Measurements from ENCODE around the gene EML6.

Gene EML6

DNA sequence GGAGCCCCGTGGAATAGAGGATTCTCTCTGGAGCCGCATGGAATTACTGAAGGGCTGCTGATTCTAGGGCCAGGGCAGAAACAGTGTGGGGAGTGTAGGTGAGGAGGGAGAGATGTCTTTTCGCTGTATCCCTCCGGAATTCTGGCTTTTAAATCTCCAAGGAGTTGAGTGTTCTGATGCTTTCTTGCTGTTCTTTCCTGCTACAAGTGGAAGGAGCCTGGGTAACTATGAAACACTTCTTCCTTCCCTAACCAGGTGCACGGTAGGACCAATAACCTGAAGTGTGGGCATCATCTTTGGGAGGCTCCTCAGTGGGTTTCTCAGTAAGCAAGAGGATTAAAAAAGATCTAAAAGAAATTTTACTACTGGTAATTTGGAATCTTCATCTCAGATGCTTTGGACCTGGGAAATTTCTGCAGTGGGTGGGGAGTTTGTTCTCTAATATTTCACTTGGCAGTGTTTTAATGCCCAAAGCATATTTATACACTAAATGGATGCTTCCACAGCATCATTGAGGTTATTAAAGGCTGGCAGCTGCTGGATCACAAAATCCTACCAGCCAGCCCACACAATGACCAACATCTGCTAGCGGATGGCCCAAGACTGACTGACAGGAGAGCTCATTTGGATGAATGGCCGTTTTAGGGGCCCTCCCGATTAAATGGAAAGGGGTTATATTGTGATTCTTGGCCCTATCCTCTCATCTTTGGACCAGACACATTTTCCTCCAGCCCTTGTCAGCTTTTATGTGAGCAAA lies 2.1 kb downstream of the EML6 start:
- H3K9me3 ChIP-seq (ENCODE audit: control insufficient read depth, low read length) = no peaks in the 10 kb centered on the region
- 25 to 26% methylated on average over 3 to 7 of the region's 8 CpGs for WGBS, 2 experiments (ENCODE audit: insufficient coverage in 2 of 2)
- peaks cover 5% of the 10 kb centered on the region for H3K4me1 ChIP-seq (ENCODE audit: control insufficient read depth, insufficient read depth, low read length, poor library complexity, severe bottlenecking)
- H3K4me3 ChIP-seq (ENCODE audit: extremely low read depth, insufficient read depth, low read length, poor library complexity, severe bottlenecking) = peak overlapping the region; percentile 71
- no peak overlapping the region for H3K27ac ChIP-seq (ENCODE audit: low read depth, low read length, severe bottlenecking)
- H3K36me3 ChIP-seq (ENCODE audit: control insufficient read depth, insufficient read depth, low read length) = no peaks in the 10 kb centered on the region

DNA sequence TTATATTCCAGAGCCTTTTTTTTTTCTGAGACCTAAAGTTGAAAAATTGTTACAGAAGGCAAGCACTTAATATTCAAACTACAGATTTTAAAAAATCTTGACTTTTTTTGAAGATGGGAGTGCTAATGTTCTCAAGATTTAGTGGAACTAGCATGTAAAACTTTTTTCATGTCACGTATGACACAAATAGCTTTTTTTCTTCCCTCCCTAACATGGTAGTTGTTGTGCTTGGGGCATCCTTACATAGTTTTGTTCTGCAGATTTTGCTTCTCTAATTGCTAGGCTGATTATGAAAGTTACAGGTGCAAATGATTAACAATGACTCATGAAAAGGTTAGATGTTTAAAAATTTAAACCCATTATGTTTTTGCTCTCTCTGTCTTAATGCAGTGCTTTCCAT lies 3.0 kb downstream of the EML6 start:
- no CpG with 5 or more reads among the region's 1 CpG for WGBS, 2 experiments (ENCODE audit: insufficient coverage in 2 of 2)
- Histone ChIP-seq H3K9me3 (ENCODE audit: control insufficient read depth, low read length) (no peaks in the 10 kb centered on the region), H3K36me3 (ENCODE audit: control insufficient read depth, insufficient read depth, low read length) (no peaks in the 10 kb centered on the region), H3K4me3 (ENCODE audit: extremely low read depth, insufficient read depth, low read length, poor library complexity, severe bottlenecking) (no peak overlapping the region), H3K27ac (ENCODE audit: low read depth, low read length, severe bottlenecking) (no peak overlapping the region), H3K4me1 (ENCODE audit: control insufficient read depth, insufficient read depth, low read length, poor library complexity, severe bottlenecking) (peaks cover 5% of the 10 kb centered on the region)

DNA sequence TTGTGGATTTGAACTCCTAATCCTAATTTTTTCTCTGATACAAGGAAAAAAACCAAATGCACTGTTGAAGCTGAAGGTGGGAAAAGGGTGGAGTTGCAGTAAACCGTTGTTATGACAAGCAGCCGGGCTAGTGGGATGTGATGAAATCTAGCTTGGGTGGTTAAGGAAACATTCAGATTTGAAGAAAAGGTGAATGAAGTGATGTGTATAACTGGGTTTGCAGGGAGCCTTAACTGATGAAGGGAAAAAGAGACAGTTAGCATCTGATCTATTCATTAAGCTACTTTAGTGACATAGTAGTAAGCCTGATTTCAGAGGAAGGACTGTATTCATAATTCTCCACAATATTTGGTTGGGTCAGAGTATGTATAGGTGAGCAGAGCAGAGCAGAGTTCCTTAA lies 3.5 kb downstream of the EML6 start:
- H3K4me1 ChIP-seq (ENCODE audit: control insufficient read depth, insufficient read depth, low read length, poor library complexity, severe bottlenecking) = peaks cover 5% of the 10 kb centered on the region
- no peaks in the 10 kb centered on the region for H3K9me3 ChIP-seq (ENCODE audit: control insufficient read depth, low read length)
- no peak overlapping the region for H3K27ac ChIP-seq (ENCODE audit: low read depth, low read length, severe bottlenecking)
- 64 to 82% methylated on average over 2 of the region's 2 CpGs for WGBS, 2 experiments (ENCODE audit: insufficient coverage in 2 of 2)
- no peaks in the 10 kb centered on the region for H3K36me3 ChIP-seq (ENCODE audit: control insufficient read depth, insufficient read depth, low read length)
- no peak overlapping the region for H3K4me3 ChIP-seq (ENCODE audit: extremely low read depth, insufficient read depth, low read length, poor library complexity, severe bottlenecking)

DNA sequence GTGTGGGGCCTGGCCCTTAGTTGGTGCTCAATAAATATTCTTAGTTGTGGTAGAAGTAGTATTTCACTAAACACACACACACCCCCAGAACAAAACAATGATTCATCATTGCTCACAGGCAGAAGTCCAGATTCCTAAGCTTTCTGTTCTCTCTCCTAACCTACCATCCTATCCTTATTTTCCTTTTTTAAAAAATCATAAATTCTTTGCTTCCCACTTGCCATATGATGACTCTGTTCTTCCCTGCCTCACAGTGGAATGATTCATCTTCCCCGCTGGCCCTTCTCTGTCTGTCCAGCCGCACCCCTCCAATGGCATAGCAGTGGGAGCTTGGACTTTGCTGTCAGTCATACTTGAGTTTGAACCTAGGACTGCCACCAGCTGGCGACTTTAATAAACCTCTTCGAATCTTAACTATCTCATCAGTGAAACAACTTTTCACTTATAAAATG lies 5.2 kb downstream of the EML6 start:
- WGBS, 2 experiments (ENCODE audit: insufficient coverage in 2 of 2) = 83 to 87% methylated on average over 2 of the region's 4 CpGs
- Histone ChIP-seq H3K36me3 (ENCODE audit: control insufficient read depth, insufficient read depth, low read length) (no peaks in the 10 kb centered on the region), H3K27ac (ENCODE audit: low read depth, low read length, severe bottlenecking) (no peak overlapping the region), H3K4me1 (ENCODE audit: control insufficient read depth, insufficient read depth, low read length, poor library complexity, severe bottlenecking) (peaks cover 5% of the 10 kb centered on the region), H3K9me3 (ENCODE audit: control insufficient read depth, low read length) (no peaks in the 10 kb centered on the region), H3K4me3 (ENCODE audit: extremely low read depth, insufficient read depth, low read length, poor library complexity, severe bottlenecking) (no peak overlapping the region)

DNA sequence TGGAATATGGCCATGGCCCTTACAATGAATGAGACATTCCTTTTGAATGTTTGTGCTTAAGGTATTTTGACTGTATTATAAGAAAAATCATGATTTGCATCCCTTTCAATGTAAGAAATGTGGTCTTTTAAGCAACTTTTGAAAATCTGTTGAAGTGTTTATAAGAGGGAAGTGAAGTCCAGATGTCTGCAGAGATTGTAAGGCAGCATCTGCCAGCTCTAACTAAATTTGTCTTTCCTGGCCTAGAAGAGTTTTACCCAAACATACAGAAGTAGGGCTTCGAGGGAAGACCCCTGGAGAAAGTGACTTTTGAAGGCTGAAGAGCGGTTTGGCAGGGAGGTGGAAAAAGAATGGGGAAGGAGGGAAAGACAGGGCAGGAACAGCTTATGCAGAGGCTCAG lies 12.2 kb downstream of the EML6 start:
- Histone ChIP-seq H3K4me3 (ENCODE audit: extremely low read depth, insufficient read depth, low read length, poor library complexity, severe bottlenecking) (no peak overlapping the region), H3K9me3 (ENCODE audit: control insufficient read depth, low read length) (no peaks in the 10 kb centered on the region), H3K27ac (ENCODE audit: low read depth, low read length, severe bottlenecking) (no peak overlapping the region), H3K4me1 (ENCODE audit: control insufficient read depth, insufficient read depth, low read length, poor library complexity, severe bottlenecking) (no peaks in the 10 kb centered on the region), H3K36me3 (ENCODE audit: control insufficient read depth, insufficient read depth, low read length) (no peaks in the 10 kb centered on the region)
- WGBS, 2 experiments (ENCODE audit: insufficient coverage in 2 of 2) = 93 to 100% methylated on average over 1 of the region's 2 CpGs

DNA sequence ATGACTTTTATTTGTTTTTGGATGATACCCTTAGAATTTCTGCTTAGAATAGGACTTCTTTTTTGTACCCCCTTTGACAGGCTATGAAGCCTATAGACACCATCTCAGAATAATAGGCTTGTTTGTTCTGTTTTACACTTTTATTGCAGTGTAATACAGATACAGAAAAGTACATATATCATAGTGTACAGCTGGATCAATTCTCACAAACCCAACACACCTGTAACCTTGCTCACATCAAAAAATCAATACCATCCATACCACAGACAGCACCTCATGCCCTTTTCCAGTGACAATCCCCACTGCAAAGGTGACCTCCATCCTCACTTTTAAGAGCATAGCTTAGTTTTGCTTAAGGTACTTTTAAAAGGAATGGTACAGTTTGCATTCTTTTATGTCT lies 14.8 kb downstream of the EML6 start:
- no peaks in the 10 kb centered on the region for H3K4me1 ChIP-seq (ENCODE audit: control insufficient read depth, insufficient read depth, low read length, poor library complexity, severe bottlenecking)
- H3K9me3 ChIP-seq (ENCODE audit: control insufficient read depth, low read length) = no peaks in the 10 kb centered on the region
- H3K36me3 ChIP-seq (ENCODE audit: control insufficient read depth, insufficient read depth, low read length) = no peaks in the 10 kb centered on the region
- no peak overlapping the region for H3K27ac ChIP-seq (ENCODE audit: low read depth, low read length, severe bottlenecking)
- H3K4me3 ChIP-seq (ENCODE audit: extremely low read depth, insufficient read depth, low read length, poor library complexity, severe bottlenecking) = no peak overlapping the region

DNA sequence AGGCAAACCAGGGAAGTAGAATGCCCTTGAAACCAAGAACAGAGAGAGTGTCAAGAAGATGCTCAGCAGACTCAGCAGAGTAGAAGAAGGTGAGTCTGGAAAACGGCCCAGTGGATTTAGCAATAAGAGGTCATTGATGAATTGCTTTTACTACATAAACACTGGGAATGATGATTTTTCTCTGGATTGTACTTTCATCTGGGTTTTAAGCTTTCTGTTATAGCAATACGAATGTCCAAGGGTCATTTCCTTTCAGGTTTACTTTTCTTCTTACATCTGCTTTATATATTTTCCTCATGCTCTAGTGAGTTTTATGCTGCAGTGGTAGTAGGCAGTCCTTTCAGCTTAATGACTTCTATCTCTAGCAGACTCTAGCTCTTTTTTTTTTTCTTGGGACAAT lies 16.9 kb downstream of the EML6 start:
- WGBS, 2 experiments (ENCODE audit: insufficient coverage in 2 of 2) = 86 to 100% methylated on average over 1 of the region's 2 CpGs
- no peak overlapping the region for H3K27ac ChIP-seq (ENCODE audit: low read depth, low read length, severe bottlenecking)
- H3K4me1 ChIP-seq (ENCODE audit: control insufficient read depth, insufficient read depth, low read length, poor library complexity, severe bottlenecking) = no peaks in the 10 kb centered on the region

DNA sequence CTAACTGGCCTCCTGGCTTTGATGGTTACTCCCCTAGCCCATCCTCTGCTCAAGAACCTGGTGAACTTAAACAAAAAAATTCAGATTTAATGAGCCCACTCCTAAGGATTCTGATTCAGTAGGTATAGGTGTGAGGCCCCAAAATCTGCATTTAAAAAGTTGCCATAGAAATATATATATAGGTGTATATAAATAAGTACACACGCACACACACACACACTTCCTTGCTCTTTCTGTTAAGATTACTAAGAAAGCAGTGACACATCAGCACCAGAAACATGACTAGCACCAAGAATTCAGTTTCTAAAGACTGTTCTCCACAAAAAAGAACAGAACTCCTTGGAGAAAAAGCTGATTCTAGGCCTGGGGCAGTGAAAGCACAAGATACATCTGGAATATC lies 17.8 kb downstream of the EML6 start:
- no peak overlapping the region for H3K27ac ChIP-seq (ENCODE audit: low read depth, low read length, severe bottlenecking)
- no peaks in the 10 kb centered on the region for H3K36me3 ChIP-seq (ENCODE audit: control insufficient read depth, insufficient read depth, low read length)
- no peak overlapping the region for H3K4me3 ChIP-seq (ENCODE audit: extremely low read depth, insufficient read depth, low read length, poor library complexity, severe bottlenecking)
- no CpG with 5 or more reads among the region's 1 CpG for WGBS, 2 experiments (ENCODE audit: insufficient coverage in 2 of 2)
- no peaks in the 10 kb centered on the region for H3K4me1 ChIP-seq (ENCODE audit: control insufficient read depth, insufficient read depth, low read length, poor library complexity, severe bottlenecking)
- H3K9me3 ChIP-seq (ENCODE audit: control insufficient read depth, low read length) = no peaks in the 10 kb centered on the region

More for the DNA sequence above, 16.9 kb downstream of the EML6 start:
- H3K36me3 ChIP-seq (ENCODE audit: control insufficient read depth, insufficient read depth, low read length) = no peaks in the 10 kb centered on the region
- H3K4me3 ChIP-seq (ENCODE audit: extremely low read depth, insufficient read depth, low read length, poor library complexity, severe bottlenecking) = no peak overlapping the region
- no peaks in the 10 kb centered on the region for H3K9me3 ChIP-seq (ENCODE audit: control insufficient read depth, low read length)

DNA sequence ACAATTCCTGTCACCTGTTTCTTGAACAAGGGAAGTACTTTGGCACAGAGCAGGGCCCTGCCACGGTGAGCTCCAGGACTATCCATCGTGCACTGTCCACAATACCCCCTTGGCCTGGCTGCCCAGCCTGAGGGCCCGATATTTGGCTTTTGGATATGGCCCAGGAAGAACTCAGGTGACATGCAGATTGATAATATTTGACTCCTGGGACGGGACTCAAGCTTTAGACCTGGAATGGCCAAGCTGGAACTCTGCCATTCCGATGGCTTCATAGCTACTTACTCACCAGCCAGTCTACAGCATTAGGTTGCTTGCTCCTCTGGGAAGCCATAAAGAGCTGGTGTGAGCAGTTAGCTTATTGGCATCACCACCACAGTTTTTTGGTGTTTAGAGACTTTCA lies 26.6 kb downstream of the EML6 start:
- H3K4me1 ChIP-seq (ENCODE audit: control insufficient read depth, insufficient read depth, low read length, poor library complexity, severe bottlenecking) = no peaks in the 10 kb centered on the region
- WGBS, 2 experiments (ENCODE audit: insufficient coverage in 2 of 2) = 91 to 94% methylated on average over 4 to 5 of the region's 5 CpGs

DNA sequence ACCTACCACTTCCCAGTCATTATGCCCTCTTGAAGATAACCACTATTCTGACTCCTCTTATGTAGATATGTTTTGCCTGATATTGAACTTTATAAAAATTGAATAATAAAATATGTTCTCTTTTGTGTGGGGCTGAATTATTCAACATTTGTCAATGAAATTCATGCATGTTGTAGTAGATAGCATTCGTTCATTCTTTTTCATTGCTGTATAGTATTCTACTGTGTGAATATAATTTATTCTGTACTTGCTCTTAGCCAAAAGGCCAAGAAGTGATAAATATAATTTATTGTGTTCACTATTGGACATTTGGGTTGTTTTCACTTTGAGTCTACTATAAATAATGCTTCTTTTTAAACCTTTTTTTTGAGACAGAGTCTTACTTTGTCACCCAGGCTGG lies 29.0 kb downstream of the EML6 start:
- H3K27ac ChIP-seq (ENCODE audit: low read depth, low read length, severe bottlenecking) = no peak overlapping the region
- H3K4me1 ChIP-seq (ENCODE audit: control insufficient read depth, insufficient read depth, low read length, poor library complexity, severe bottlenecking) = no peaks in the 10 kb centered on the region
- no peaks in the 10 kb centered on the region for H3K36me3 ChIP-seq (ENCODE audit: control insufficient read depth, insufficient read depth, low read length)
- no peaks in the 10 kb centered on the region for H3K9me3 ChIP-seq (ENCODE audit: control insufficient read depth, low read length)
- WGBS, 2 experiments (ENCODE audit: insufficient coverage in 2 of 2) = no CpG with 5 or more reads among the region's 1 CpG
- H3K4me3 ChIP-seq (ENCODE audit: extremely low read depth, insufficient read depth, low read length, poor library complexity, severe bottlenecking) = no peak overlapping the region

More for the DNA sequence above, 26.6 kb downstream of the EML6 start:
- Histone ChIP-seq H3K9me3 (ENCODE audit: control insufficient read depth, low read length) (no peaks in the 10 kb centered on the region), H3K27ac (ENCODE audit: low read depth, low read length, severe bottlenecking) (no peak overlapping the region), H3K4me3 (ENCODE audit: extremely low read depth, insufficient read depth, low read length, poor library complexity, severe bottlenecking) (no peak overlapping the region), H3K36me3 (ENCODE audit: control insufficient read depth, insufficient read depth, low read length) (no peaks in the 10 kb centered on the region)

DNA sequence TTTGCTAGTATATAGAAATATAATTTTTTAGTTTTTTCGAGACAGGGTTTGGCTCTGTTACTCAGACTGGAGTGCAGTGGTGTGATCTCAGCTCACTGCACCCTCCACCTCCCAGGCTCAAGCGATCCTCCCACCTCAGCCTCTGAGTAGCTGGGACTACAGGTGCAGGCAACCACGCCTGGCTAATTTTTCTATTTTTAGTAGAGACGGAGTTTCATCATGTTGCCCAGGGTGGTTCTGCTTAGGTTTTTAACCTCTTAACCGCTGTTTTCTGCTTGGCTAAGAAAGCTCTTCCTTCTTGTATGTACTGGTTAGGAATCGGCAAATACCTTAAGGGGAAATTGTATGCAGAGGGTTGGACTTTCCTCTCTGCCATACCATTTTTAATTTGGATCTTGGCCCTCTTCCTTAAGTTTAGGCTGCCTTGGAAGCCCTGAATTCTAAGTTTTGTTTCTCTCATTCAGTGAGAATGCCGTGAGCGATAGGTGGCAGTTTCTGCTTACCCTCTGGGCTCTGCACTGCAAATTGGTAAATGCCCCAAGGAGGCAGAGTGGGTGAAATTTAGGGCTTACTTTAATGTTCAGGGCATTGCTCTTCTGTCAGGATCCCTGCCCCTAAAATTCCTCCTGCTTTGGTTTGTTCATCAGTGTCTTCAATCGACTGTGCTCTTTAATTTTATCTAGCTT lies 32.3 kb downstream of the EML6 start:
- Histone ChIP-seq H3K27ac (ENCODE audit: low read depth, low read length, severe bottlenecking) (no peak overlapping the region), H3K9me3 (ENCODE audit: control insufficient read depth, low read length) (no peaks in the 10 kb centered on the region), H3K4me3 (ENCODE audit: extremely low read depth, insufficient read depth, low read length, poor library complexity, severe bottlenecking) (no peak overlapping the region), H3K4me1 (ENCODE audit: control insufficient read depth, insufficient read depth, low read length, poor library complexity, severe bottlenecking) (peaks cover 4% of the 10 kb centered on the region), H3K36me3 (ENCODE audit: control insufficient read depth, insufficient read depth, low read length) (no peaks in the 10 kb centered on the region)
- 97% methylated on average over 6 of the region's 9 CpGs; no CpG with 5 or more reads in 1 of the 2 experiments for WGBS, 2 experiments (ENCODE audit: insufficient coverage in 2 of 2)

Measured in mesodermal cell (in vitro differentiated cells).